Activated T-cell treated with anti-CD3 and anti-CD28 coated beads, Interleukin-2, amount 50 U/mL, for 24 hours (primary cell): ENCODE data around the gene ST8SIA1.
"Not testable (repeated sequence)": the region's sequence is repeated elsewhere in the genome, so short reads cannot be mapped to it uniquely, and the experiment has no call there.

Experiments used
- DNase-seq: peaks from one replicate; pipeline ENCODE4 v3.0.0-alpha.2; 2020
- H3K27ac Mint-ChIP-seq: 2 replicates; pipeline ENCODE4 v1.8.0; 2020; ENCODE audit warnings: mild to moderate bottlenecking, mixed read lengths
- H3K27me3 Mint-ChIP-seq: 2 replicates; pipeline ENCODE4 v1.8.0; 2020; ENCODE audit warnings: mixed read lengths
- H3K36me3 Mint-ChIP-seq: 2 replicates; pipeline ENCODE4 v1.8.0; 2020; ENCODE audit warnings: low read depth, mixed read lengths
- H3K4me1 Mint-ChIP-seq: 2 replicates; pipeline ENCODE4 v1.8.0; 2020; ENCODE audit warnings: low read depth, mixed read lengths
- H3K4me3 Mint-ChIP-seq: 2 replicates; pipeline ENCODE4 v1.8.0; 2020; ENCODE audit warnings: mild to moderate bottlenecking, moderate library complexity, mixed read lengths
- H3K9me3 Mint-ChIP-seq: 2 replicates; pipeline ENCODE4 v1.8.0; 2020; ENCODE audit warnings: mixed read lengths

The ST8SIA1 gene, protein sequence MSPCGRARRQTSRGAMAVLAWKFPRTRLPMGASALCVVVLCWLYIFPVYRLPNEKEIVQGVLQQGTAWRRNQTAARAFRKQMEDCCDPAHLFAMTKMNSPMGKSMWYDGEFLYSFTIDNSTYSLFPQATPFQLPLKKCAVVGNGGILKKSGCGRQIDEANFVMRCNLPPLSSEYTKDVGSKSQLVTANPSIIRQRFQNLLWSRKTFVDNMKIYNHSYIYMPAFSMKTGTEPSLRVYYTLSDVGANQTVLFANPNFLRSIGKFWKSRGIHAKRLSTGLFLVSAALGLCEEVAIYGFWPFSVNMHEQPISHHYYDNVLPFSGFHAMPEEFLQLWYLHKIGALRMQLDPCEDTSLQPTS

DNA sequence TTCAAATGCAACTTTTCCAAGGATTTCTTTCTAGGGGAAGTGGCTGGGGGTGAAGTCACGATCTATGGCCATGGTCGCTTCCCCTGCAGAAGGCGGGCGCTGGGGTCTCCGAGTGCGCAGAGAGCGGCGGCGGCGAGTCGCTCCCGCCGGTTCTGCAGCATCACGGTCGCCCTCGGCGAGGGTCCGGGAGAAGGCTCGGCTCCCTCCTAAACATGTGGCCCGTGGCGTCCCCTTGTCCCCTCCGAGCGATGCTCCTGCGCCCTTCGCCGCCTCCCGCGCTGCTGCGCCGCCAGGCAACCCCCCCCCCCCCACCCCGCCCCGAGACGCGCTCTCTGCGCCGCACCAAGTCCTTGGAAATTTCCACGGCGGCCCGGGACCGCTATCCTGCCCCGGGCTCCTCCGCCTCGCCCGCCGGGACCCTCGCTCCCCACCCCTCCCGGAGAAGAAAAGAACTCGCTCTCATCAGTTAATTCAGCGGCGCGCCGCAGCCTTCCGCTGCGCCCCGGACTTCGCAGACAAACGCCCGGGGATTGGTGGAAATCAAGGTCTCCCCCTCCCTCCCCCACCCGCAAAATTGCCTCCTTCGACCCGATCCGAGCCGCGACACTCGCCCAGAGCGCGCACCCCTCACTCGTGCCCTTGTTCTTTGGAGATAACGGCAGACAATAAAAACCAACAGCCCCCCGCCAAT lies at the start of gene ST8SIA1:
Gene ST8SIA1 (minus strand): TSS at position 298 of the 691 bp plus-strand sequence. CDS start 475 bp downstream, outside the sequence.
- peak; percentile 70 for DNase-seq
- peak within 1 kb of the TSS; percentile 84 for H3K27ac Mint-ChIP-seq
- H3K4me3 Mint-ChIP-seq = peak within 1 kb of the TSS; percentile 89
- no peaks in the 10 kb centered on the region for H3K9me3 Mint-ChIP-seq
- H3K4me1 Mint-ChIP-seq = peaks cover 38% of the 10 kb centered on the region
- H3K27me3 Mint-ChIP-seq = peaks cover 46% of the 10 kb centered on the region
- H3K36me3 Mint-ChIP-seq = peaks cover 6% of the 10 kb centered on the region

GRCh38 chr12:22380031-22380430 lies 45.5 kb upstream of the ST8SIA1 start:
- Mint-ChIP-seq H3K4me1 (no peaks in the 10 kb centered on the region), H3K27me3 (no peaks in the 10 kb centered on the region), H3K27ac (no peak overlapping the region), H3K9me3 (peaks cover 4% of the 10 kb centered on the region), H3K4me3 (no peak overlapping the region), H3K36me3 (no peaks in the 10 kb centered on the region)
- DNase-seq = no peak

DNA sequence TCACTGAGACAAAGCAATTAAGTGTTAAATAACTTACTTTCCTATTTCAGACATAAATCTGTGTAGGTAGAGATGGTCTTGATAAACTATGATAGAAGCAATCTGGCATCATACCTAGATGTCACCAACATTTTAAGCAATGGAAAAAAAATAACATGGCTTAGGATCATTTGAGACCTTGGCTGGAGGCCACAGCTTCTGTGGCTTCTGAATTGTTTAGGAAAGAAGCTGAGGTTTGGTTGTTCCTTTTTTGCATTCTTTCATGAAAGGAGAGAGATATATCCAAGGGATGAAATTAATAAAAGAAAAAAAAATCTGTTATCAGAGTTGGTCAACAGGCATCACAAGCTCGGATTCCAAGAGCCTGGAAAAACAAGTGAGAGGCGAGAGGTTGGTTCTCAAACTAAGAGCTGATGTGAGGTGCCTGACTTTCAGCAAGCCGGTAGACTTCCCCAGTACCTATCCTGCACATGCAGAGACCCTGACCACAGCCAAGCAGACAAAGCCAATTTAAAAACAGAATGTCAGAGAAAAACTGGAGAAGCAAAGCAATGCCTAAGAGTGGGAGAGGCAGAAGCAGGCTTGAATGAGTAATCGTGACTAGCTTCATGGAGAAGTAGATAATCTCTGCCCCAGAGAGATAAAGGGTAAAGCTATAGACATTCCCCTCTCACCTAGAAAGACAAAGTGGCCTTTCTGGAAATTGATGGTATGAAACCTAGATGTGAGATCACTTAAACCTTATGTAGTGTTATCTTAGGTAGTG lies 43.4 kb upstream of the ST8SIA1 start:
- Mint-ChIP-seq H3K9me3 (no peaks in the 10 kb centered on the region), H3K27ac (no peak overlapping the region), H3K27me3 (no peaks in the 10 kb centered on the region), H3K36me3 (no peaks in the 10 kb centered on the region), H3K4me3 (no peak overlapping the region), H3K4me1 (peaks cover 6% of the 10 kb centered on the region)
- DNase-seq = no peak

GRCh38 chr12:22376596-22377150 lies 42.2 kb upstream of the ST8SIA1 start:
- H3K4me3 Mint-ChIP-seq, H3K4me1 Mint-ChIP-seq, H3K27me3 Mint-ChIP-seq, H3K9me3 Mint-ChIP-seq, DNase-seq, H3K27ac Mint-ChIP-seq, H3K36me3 Mint-ChIP-seq: not testable (repeated sequence)

DNA sequence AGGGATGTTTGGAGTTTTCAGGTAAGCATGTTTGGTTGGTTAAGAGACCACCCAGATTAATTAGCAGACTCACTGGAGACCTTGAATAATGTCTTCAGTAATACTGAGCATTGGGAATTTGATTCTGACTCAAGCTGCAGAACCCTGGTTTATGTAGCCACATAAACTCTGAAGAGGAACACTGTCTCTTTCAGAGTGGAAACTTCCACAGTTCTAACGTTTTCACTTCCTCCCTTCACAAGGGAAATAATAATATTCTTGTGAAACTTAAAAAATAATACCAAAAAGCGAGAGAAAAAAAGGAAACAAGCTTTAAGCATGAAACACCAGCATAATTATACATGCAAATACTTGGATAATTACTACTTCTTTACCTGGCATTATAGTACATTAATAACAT lies 40.0 kb upstream of the ST8SIA1 start:
- no peak overlapping the region for H3K4me3 Mint-ChIP-seq
- no peak for DNase-seq
- no peaks in the 10 kb centered on the region for H3K9me3 Mint-ChIP-seq
- peaks cover 7% of the 10 kb centered on the region for H3K4me1 Mint-ChIP-seq
- H3K27ac Mint-ChIP-seq = no peak overlapping the region
- H3K27me3 Mint-ChIP-seq = no peaks in the 10 kb centered on the region
- H3K36me3 Mint-ChIP-seq = no peaks in the 10 kb centered on the region

GRCh38 chr12:22372277-22372837 lies 37.9 kb upstream of the ST8SIA1 start:
- no peak overlapping the region for H3K4me3 Mint-ChIP-seq
- no peaks in the 10 kb centered on the region for H3K36me3 Mint-ChIP-seq
- H3K9me3 Mint-ChIP-seq = peaks cover 7% of the 10 kb centered on the region
- H3K27me3 Mint-ChIP-seq = no peaks in the 10 kb centered on the region
- H3K27ac Mint-ChIP-seq = no peak overlapping the region
- no peak for DNase-seq
- peaks cover 7% of the 10 kb centered on the region for H3K4me1 Mint-ChIP-seq

DNA sequence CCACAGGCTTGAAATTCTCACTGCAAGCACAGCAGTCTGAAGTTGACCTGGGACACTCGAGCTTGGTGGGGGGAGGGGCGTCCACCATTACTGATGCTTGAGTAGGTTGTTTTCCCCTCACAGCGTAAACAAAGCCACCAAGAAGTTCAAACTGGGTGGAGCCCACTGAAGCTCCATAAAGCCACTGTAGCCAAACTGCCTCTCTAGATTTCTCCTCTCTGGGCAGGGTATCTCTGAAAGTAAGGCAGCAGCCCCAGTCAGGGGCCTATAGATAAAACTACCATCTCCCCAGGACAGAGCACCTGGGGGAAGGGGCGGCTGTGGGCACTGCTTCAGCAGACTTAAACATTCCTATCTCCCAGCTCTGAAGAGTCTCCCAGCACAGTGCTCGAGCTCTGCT lies 31.7 kb upstream of the ST8SIA1 start:
- H3K4me1 Mint-ChIP-seq = no peaks in the 10 kb centered on the region
- no peak overlapping the region for H3K4me3 Mint-ChIP-seq
- DNase-seq = no peak
- H3K36me3 Mint-ChIP-seq = no peaks in the 10 kb centered on the region
- no peak overlapping the region for H3K27ac Mint-ChIP-seq
- H3K9me3 Mint-ChIP-seq = peaks cover 12% of the 10 kb centered on the region
- no peaks in the 10 kb centered on the region for H3K27me3 Mint-ChIP-seq

- H3K4me1 Mint-ChIP-seq = no peaks in the 10 kb centered on the region
- H3K36me3 Mint-ChIP-seq = no peaks in the 10 kb centered on the region
- H3K9me3 Mint-ChIP-seq = no peaks in the 10 kb centered on the region
- H3K4me3 Mint-ChIP-seq = no peak overlapping the region
- no peak overlapping the region for H3K27ac Mint-ChIP-seq
- no peak for DNase-seq
- peaks cover 3% of the 10 kb centered on the region for H3K27me3 Mint-ChIP-seq
Measured at GRCh38 chr12:22361785-22362184, 27.3 kb upstream of the ST8SIA1 start.

DNA sequence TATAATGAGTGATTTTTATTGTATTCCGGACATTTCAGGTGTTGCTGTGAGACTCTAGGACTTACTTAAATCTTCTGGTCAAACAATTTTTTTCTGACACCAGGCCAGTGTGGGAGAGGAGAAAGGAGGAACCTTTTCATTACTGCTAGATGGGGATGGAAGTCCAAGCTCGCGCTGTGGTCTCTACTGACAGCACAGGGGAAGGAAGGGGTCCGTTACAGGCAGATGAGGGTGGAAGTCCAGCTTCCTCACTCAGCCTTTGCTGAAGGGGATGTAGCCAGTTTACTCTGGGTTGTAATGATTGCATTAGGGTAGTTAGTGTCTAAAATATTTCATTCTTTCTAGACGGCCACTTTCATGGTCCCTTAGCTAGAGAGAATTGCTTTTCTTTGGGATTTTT lies 26.3 kb upstream of the ST8SIA1 start:
- H3K27ac Mint-ChIP-seq = no peak overlapping the region

GRCh38 chr12:22357531-22357930 lies 23.0 kb upstream of the ST8SIA1 start:
- Mint-ChIP-seq H3K36me3 (no peaks in the 10 kb centered on the region), H3K27ac (no peak overlapping the region), H3K27me3 (peaks cover 3% of the 10 kb centered on the region), H3K9me3 (no peaks in the 10 kb centered on the region), H3K4me1 (no peaks in the 10 kb centered on the region), H3K4me3 (no peak overlapping the region)
- no peak for DNase-seq

More for the DNA sequence above, 26.3 kb upstream of the ST8SIA1 start:
- no peaks in the 10 kb centered on the region for H3K36me3 Mint-ChIP-seq
- peaks cover 3% of the 10 kb centered on the region for H3K27me3 Mint-ChIP-seq
- H3K4me3 Mint-ChIP-seq = no peak overlapping the region
- no peaks in the 10 kb centered on the region for H3K9me3 Mint-ChIP-seq
- H3K4me1 Mint-ChIP-seq = no peaks in the 10 kb centered on the region
- no peak for DNase-seq

- Mint-ChIP-seq H3K9me3 (no peaks in the 10 kb centered on the region), H3K27me3 (peaks cover 3% of the 10 kb centered on the region), H3K27ac (no peak overlapping the region), H3K4me3 (no peak overlapping the region), H3K36me3 (no peaks in the 10 kb centered on the region), H3K4me1 (no peaks in the 10 kb centered on the region)
- DNase-seq = no peak
Measured at GRCh38 chr12:22356231-22356630, 21.7 kb upstream of the ST8SIA1 start.

- Mint-ChIP-seq H3K9me3 (no peaks in the 10 kb centered on the region), H3K4me1 (no peaks in the 10 kb centered on the region), H3K27ac (no peak overlapping the region), H3K4me3 (no peak overlapping the region), H3K27me3 (no peaks in the 10 kb centered on the region), H3K36me3 (no peaks in the 10 kb centered on the region)
- DNase-seq = no peak
Measured at GRCh38 chr12:22355011-22355580, 20.6 kb upstream of the ST8SIA1 start.

GRCh38 chr12:22353615-22354325 lies 19.3 kb upstream of the ST8SIA1 start:
- H3K27ac Mint-ChIP-seq = no peak overlapping the region
- DNase-seq = no peak
- no peaks in the 10 kb centered on the region for H3K36me3 Mint-ChIP-seq
- no peaks in the 10 kb centered on the region for H3K4me1 Mint-ChIP-seq
- H3K27me3 Mint-ChIP-seq = no peaks in the 10 kb centered on the region
- no peaks in the 10 kb centered on the region for H3K9me3 Mint-ChIP-seq
- H3K4me3 Mint-ChIP-seq = no peak overlapping the region
